HepG2 (cell line): Measurements from ENCODE around the gene SLBP. TPM values are rescaled to one million over a fixed set of nuclear protein-coding genes. Genes with fewer than 3 reads are reported as not detected.

Experiments used
- CHD2 ChIP-seq: IDR thresholded peaks from 2 replicates; pipeline ENCODE4 v1.6.1; 2011; ENCODE audit warnings: low read depth, low read length, improper control_type of control experiment
- FOXA3 ChIP-seq: IDR thresholded peaks from 2 replicates; pipeline ENCODE4 v1.6.1; 2016; ENCODE audit warnings: missing genetic modification reagents, missing compliant biosample characterization
- MYNN ChIP-seq: sonication (generic); formaldehyde crosslinking; IDR thresholded peaks from 2 replicates; pipeline ENCODE4 v1.4.0; 2020; ENCODE audit warnings: mild to moderate bottlenecking, low read depth, missing genetic modification reagents
- MZF1 ChIP-seq: sonication (generic); formaldehyde crosslinking; IDR thresholded peaks from 2 replicates; pipeline ENCODE4 v1.8.1; 2023; ENCODE audit warnings: mild to moderate bottlenecking, missing genetic modification reagents, borderline replicate concordance
- PHF21A ChIP-seq: sonication (generic); formaldehyde crosslinking; IDR thresholded peaks from 2 replicates; pipeline ENCODE4 v1.5.0; 2020; ENCODE audit warnings: mild to moderate bottlenecking, missing genetic modification reagents
- SIN3A ChIP-seq: IDR thresholded peaks from 2 replicates; pipeline ENCODE4 v1.6.1; 2011; ENCODE audit warnings: low read depth, mild to moderate bottlenecking, control low read depth, low read length, borderline replicate concordance
- TBX3 ChIP-seq: fragments of 450-650 bp; IDR thresholded peaks from 2 replicates; pipeline ENCODE4 v1.6.1; 2017; ENCODE audit warnings: antibody characterized with exemption, mild to moderate bottlenecking, inconsistent platforms, borderline replicate concordance
- ZNF12 ChIP-seq: sonication (generic); formaldehyde crosslinking; IDR thresholded peaks from 2 replicates; pipeline ENCODE4 v1.5.0; 2020; ENCODE audit warnings: missing genetic modification reagents
- ZNF562 ChIP-seq: sonication (generic); formaldehyde crosslinking; IDR thresholded peaks from 2 replicates; pipeline ENCODE4 v1.8.0; 2022; ENCODE audit warnings: missing genetic modification reagents, borderline replicate concordance
- ZNF766 ChIP-seq: sonication (generic); formaldehyde crosslinking; IDR thresholded peaks from 2 replicates; pipeline ENCODE4 v1.5.0; 2020; ENCODE audit warnings: missing genetic modification reagents, borderline replicate concordance
- ZNF883 ChIP-seq: sonication (generic); formaldehyde crosslinking; IDR thresholded peaks from 2 replicates; pipeline ENCODE4 v1.5.1; 2020; ENCODE audit warnings: mild to moderate bottlenecking, missing genetic modification reagents; ENCODE audit errors: not compliant biosample characterization
- polyA plus RNA-seq, 8 experiments: library from polyadenylated mRNA; depleted of rRNA in 3 of 8; stranded (reverse) in 7 of 8; unstranded in 1 of 8; fragments of >200 nt; fragmentation: Illumina TruSeq in 4 of 8; extraction: Trizol in 4 of 8; gene quantifications; 2 replicates each; pipeline versions ENCODE4 v1.2.1 to v1.2.3, GENCODE V29; 2011 to 2016; ENCODE audit warnings: low read depth in 4 of 8, missing spikeins in 1 of 8, mixed read lengths in 1 of 8; ENCODE audit not compliant: insufficient read depth in 1 of 8
- total RNA-seq, 5 experiments: library from RNA; depleted of rRNA; stranded (reverse); fragments of >200 nt; fragmentation: Illumina TruSeq; extraction: Trizol; gene quantifications; 2 replicates each; pipeline ENCODE4 v1.2.3, GENCODE V29; 2016; ENCODE audit warnings: low read depth in 1 of 5
- TF ChIP-seq, protein P1 (sequence below): sonication (generic); formaldehyde crosslinking; IDR thresholded peaks from 2 replicates; pipeline ENCODE4 v1.4.0; 2020; ENCODE audit warnings: missing genetic modification reagents
- TF ChIP-seq, protein P2 (sequence below): sonication (generic); formaldehyde crosslinking; IDR thresholded peaks from 2 replicates; pipeline ENCODE4 v1.5.0; 2020; ENCODE audit warnings: mild to moderate bottlenecking, missing genetic modification reagents, moderate library complexity
- TF ChIP-seq, protein P3 (sequence below): IDR thresholded peaks from 2 replicates; pipeline ENCODE4 v1.6.1; 2016; ENCODE audit warnings: missing compliant biosample characterization, missing genetic modification reagents, borderline replicate concordance
- TF ChIP-seq, protein P4 (sequence below): sonication (generic); formaldehyde crosslinking; IDR thresholded peaks from 2 replicates; pipeline ENCODE4 v1.9.0; 2022; ENCODE audit warnings: missing genetic modification reagents, mild to moderate bottlenecking, borderline replicate concordance
- TF ChIP-seq, protein P5 (sequence below): sonication (generic); formaldehyde crosslinking; IDR thresholded peaks from 2 replicates; pipeline ENCODE4 v1.4.0; 2020; ENCODE audit warnings: mild to moderate bottlenecking, missing genetic modification reagents

The SLBP gene
- total and polyA plus RNA-seq, 2 of the 13 experiments (the other 11 are each of a cell fraction or from before 2014, with no cell fraction given) = 43.9 to 104 TPM

DNA sequence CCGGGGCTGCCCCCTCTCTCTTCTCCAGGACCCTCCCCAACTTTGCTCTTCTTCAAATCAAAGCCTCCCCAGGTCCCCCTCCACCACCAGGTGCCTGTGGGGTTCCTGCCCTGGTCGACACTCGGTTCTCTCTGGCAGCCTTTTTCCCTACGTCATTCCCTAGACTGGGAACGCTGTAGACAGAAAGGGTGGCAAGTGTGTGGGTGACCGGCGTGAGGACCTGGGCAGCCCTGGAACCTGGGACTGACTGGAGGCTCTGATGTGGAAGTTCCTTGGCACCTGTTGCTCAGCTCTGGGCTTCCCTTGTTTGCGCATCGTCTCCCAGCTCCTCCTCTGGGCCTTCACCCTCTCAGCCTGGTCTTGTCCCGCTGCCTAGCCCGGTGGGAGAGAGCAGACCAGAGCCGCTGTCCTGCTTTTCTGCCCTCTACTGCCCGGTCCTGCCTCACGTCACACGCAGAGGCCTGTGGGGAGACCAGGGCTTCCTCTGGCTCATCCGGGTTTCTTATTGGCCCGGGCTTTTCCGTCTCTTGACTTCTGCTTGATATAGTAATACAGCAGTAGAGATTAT, 10.5 kb upstream of the SLBP start (continued):
- TF ChIP-seq, protein P1, sequence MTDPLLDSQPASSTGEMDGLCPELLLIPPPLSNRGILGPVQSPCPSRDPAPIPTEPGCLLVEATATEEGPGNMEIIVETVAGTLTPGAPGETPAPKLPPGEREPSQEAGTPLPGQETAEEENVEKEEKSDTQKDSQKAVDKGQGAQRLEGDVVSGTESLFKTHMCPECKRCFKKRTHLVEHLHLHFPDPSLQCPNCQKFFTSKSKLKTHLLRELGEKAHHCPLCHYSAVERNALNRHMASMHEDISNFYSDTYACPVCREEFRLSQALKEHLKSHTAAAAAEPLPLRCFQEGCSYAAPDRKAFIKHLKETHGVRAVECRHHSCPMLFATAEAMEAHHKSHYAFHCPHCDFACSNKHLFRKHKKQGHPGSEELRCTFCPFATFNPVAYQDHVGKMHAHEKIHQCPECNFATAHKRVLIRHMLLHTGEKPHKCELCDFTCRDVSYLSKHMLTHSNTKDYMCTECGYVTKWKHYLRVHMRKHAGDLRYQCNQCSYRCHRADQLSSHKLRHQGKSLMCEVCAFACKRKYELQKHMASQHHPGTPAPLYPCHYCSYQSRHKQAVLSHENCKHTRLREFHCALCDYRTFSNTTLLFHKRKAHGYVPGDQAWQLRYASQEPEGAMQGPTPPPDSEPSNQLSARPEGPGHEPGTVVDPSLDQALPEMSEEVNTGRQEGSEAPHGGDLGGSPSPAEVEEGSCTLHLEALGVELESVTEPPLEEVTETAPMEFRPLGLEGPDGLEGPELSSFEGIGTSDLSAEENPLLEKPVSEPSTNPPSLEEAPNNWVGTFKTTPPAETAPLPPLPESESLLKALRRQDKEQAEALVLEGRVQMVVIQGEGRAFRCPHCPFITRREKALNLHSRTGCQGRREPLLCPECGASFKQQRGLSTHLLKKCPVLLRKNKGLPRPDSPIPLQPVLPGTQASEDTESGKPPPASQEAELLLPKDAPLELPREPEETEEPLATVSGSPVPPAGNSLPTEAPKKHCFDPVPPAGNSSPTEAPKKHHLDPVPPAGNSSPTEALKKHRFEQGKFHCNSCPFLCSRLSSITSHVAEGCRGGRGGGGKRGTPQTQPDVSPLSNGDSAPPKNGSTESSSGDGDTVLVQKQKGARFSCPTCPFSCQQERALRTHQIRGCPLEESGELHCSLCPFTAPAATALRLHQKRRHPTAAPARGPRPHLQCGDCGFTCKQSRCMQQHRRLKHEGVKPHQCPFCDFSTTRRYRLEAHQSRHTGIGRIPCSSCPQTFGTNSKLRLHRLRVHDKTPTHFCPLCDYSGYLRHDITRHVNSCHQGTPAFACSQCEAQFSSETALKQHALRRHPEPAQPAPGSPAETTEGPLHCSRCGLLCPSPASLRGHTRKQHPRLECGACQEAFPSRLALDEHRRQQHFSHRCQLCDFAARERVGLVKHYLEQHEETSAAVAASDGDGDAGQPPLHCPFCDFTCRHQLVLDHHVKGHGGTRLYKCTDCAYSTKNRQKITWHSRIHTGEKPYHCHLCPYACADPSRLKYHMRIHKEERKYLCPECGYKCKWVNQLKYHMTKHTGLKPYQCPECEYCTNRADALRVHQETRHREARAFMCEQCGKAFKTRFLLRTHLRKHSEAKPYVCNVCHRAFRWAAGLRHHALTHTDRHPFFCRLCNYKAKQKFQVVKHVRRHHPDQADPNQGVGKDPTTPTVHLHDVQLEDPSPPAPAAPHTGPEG (CRISPR knock-in tag) = no peak
- TF ChIP-seq MYNN (CRISPR knock-in tag) = no peak
- no peak for TF ChIP-seq ZNF766 (CRISPR knock-in tag)
- TF ChIP-seq, protein P2, sequence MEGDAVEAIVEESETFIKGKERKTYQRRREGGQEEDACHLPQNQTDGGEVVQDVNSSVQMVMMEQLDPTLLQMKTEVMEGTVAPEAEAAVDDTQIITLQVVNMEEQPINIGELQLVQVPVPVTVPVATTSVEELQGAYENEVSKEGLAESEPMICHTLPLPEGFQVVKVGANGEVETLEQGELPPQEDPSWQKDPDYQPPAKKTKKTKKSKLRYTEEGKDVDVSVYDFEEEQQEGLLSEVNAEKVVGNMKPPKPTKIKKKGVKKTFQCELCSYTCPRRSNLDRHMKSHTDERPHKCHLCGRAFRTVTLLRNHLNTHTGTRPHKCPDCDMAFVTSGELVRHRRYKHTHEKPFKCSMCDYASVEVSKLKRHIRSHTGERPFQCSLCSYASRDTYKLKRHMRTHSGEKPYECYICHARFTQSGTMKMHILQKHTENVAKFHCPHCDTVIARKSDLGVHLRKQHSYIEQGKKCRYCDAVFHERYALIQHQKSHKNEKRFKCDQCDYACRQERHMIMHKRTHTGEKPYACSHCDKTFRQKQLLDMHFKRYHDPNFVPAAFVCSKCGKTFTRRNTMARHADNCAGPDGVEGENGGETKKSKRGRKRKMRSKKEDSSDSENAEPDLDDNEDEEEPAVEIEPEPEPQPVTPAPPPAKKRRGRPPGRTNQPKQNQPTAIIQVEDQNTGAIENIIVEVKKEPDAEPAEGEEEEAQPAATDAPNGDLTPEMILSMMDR (CRISPR knock-in tag) = peak; percentile 45
- 0 out of 2 replicates have a peak, but pooled peaks have one; percentile 32 for TF ChIP-seq SIN3A
- no peak for TF ChIP-seq ZNF562 (CRISPR knock-in tag)
- no peak for TF ChIP-seq MZF1 (CRISPR knock-in tag)
- TF ChIP-seq ZNF12 (CRISPR knock-in tag) = no peak
- TF ChIP-seq, protein P3, sequence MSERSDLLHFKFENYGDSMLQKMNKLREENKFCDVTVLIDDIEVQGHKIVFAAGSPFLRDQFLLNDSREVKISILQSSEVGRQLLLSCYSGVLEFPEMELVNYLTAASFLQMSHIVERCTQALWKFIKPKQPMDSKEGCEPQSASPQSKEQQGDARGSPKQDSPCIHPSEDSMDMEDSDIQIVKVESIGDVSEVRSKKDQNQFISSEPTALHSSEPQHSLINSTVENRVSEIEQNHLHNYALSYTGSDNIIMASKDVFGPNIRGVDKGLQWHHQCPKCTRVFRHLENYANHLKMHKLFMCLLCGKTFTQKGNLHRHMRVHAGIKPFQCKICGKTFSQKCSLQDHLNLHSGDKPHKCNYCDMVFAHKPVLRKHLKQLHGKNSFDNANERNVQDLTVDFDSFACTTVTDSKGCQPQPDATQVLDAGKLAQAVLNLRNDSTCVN = no peak
- TF ChIP-seq PHF21A = peak; percentile 50; the same call in 1 of the 2 replicates
- no peak for TF ChIP-seq CHD2
- TF ChIP-seq, protein P4, sequence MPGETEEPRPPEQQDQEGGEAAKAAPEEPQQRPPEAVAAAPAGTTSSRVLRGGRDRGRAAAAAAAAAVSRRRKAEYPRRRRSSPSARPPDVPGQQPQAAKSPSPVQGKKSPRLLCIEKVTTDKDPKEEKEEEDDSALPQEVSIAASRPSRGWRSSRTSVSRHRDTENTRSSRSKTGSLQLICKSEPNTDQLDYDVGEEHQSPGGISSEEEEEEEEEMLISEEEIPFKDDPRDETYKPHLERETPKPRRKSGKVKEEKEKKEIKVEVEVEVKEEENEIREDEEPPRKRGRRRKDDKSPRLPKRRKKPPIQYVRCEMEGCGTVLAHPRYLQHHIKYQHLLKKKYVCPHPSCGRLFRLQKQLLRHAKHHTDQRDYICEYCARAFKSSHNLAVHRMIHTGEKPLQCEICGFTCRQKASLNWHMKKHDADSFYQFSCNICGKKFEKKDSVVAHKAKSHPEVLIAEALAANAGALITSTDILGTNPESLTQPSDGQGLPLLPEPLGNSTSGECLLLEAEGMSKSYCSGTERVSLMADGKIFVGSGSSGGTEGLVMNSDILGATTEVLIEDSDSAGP (CRISPR knock-in tag) = peak; percentile 22; the same call in 1 of the 2 replicates
- peak; percentile 2 for TF ChIP-seq ZNF883 (CRISPR knock-in tag)
- TF ChIP-seq, protein P5, sequence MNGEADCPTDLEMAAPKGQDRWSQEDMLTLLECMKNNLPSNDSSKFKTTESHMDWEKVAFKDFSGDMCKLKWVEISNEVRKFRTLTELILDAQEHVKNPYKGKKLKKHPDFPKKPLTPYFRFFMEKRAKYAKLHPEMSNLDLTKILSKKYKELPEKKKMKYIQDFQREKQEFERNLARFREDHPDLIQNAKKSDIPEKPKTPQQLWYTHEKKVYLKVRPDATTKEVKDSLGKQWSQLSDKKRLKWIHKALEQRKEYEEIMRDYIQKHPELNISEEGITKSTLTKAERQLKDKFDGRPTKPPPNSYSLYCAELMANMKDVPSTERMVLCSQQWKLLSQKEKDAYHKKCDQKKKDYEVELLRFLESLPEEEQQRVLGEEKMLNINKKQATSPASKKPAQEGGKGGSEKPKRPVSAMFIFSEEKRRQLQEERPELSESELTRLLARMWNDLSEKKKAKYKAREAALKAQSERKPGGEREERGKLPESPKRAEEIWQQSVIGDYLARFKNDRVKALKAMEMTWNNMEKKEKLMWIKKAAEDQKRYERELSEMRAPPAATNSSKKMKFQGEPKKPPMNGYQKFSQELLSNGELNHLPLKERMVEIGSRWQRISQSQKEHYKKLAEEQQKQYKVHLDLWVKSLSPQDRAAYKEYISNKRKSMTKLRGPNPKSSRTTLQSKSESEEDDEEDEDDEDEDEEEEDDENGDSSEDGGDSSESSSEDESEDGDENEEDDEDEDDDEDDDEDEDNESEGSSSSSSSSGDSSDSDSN (CRISPR knock-in tag) = no peak
- TF ChIP-seq FOXA3 = no peak
- no peak for TF ChIP-seq TBX3
